ENCODE data around the gene ZNF598. TPM values are rescaled to one million over a fixed set of nuclear protein-coding genes. Genes with fewer than 3 reads are reported as not detected.

Gene ZNF598
- total RNA-seq, 1 donor from 2014 or later = 14.5 TPM

DNA sequence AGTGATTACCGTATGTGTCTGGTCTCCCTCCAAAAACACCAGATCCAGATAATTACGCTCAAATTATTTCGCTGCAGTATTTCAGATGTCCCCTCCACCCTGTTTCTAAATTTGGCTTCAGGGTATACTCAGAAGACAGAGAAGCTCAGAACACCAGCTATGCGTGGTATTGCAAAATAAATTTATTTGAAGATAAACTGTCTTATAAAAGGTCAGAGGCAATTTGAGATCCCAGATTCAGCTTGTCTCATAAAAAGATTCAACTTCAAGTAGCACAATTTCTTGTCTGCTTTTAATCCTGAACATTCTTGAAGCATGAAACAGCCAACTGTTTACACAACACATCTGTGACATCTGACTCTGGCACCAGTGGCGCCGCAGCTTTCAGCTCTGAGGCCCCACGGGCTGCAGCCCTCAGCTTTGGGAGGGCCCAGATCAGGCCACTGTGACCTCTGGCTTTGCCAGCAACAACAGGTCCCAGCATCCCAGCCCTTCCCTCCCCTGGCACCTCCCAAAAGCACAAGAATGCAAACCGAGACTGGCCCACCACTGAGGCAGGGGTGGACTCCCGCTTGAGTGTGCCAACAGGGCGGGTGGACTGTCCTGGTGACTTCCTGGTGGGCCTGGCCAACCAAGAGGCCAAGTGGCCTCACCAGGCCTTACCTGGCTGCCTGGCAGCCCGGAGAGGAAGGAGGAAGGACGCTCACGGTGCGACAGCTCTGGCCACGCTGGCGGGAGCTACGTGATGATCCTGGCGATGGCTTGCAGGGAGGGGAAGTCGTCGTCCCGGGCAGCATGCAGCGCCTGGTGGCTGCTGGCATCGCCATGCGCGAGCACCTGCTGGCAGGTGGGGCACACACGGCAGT lies 11.9 kb downstream of the ZNF598 start:
- no peak overlapping the region for H3K27ac ChIP-seq (replicated peaks)
- DNase-seq = no peak
- intact Hi-C loops (cut with micrococcal nuclease) = no loop called here

DNA sequence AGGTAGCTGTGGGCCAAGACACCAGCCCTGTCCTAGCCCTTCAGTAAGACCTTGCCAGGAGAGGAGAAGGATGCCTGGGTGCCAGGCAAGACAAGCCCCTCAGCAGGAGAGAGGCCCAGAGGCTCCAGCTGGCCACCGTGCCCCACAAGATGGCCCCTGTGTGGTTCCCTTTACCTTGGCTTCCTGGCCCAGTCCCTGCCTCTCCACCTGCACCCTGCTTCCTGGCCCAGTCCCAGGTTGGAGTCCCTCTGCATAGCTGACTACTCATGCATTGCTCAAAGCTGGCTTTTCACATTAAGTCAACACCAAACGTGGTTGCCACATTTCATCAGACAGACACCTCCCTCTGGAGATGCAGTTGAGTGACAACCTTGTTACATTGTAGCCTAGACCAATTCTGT lies 15.9 kb downstream of the ZNF598 start:
- H3K36me3 ChIP-seq = peaks cover 19% of the 10 kb centered on the region
- DNase-seq = no peak
- no peak overlapping the region for H3K4me3 ChIP-seq
- no peak overlapping the region for H3K27ac ChIP-seq (replicated peaks)
- peaks cover 31% of the 10 kb centered on the region for H3K27me3 ChIP-seq (ENCODE audit: low read depth)
- intact Hi-C loops (cut with micrococcal nuclease) = no loop called here
- H3K9me3 ChIP-seq (replicated peaks) = peaks cover 4% of the 10 kb centered on the region
- TF ChIP-seq, protein P1, sequence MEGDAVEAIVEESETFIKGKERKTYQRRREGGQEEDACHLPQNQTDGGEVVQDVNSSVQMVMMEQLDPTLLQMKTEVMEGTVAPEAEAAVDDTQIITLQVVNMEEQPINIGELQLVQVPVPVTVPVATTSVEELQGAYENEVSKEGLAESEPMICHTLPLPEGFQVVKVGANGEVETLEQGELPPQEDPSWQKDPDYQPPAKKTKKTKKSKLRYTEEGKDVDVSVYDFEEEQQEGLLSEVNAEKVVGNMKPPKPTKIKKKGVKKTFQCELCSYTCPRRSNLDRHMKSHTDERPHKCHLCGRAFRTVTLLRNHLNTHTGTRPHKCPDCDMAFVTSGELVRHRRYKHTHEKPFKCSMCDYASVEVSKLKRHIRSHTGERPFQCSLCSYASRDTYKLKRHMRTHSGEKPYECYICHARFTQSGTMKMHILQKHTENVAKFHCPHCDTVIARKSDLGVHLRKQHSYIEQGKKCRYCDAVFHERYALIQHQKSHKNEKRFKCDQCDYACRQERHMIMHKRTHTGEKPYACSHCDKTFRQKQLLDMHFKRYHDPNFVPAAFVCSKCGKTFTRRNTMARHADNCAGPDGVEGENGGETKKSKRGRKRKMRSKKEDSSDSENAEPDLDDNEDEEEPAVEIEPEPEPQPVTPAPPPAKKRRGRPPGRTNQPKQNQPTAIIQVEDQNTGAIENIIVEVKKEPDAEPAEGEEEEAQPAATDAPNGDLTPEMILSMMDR (IDR thresholded peaks at IDR 0.05; ENCODE audit: borderline replicate concordance) = no peak
- peaks cover 31% of the 10 kb centered on the region for H3K4me1 ChIP-seq

More for the DNA sequence above, 11.9 kb downstream of the ZNF598 start:
- no peaks in the 10 kb centered on the region for H3K27me3 ChIP-seq (ENCODE audit: low read depth)
- H3K9me3 ChIP-seq (replicated peaks) = no peaks in the 10 kb centered on the region
- TF ChIP-seq, protein P1 (IDR thresholded peaks at IDR 0.05; ENCODE audit: borderline replicate concordance) = no peak
- H3K36me3 ChIP-seq = peaks cover 57% of the 10 kb centered on the region
- no peaks in the 10 kb centered on the region for H3K4me1 ChIP-seq
- H3K4me3 ChIP-seq = no peak overlapping the region

DNA sequence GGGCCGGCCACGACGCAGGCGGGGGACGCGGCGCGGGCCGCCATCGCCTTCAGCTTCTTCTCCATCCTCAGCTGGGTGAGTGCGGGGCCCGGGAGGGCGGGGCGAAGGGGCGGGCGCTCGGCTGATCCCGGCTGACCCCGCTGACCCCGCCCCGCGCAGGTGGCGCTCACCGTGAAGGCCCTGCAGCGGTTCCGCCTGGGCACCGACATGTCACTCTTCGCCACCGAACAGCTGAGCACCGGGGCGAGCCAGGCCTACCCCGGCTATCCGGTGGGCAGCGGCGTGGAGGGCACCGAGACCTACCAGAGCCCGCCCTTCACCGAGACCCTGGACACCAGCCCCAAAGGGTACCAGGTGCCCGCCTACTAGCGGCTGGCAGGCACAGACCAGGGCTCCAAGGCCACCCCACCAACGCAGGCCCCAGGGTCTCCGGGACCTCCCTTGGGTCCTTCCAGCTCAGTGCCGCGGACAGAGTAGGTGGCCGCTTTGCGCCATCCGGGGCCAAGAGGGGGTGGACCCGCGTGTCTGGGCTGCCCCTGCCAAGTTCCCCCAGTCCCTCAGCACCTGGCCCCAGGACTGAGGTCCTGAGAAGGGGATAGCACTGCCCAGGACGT lies 16.8 kb downstream of the ZNF598 start:
- H3K4me3 ChIP-seq = peak overlapping the region; percentile 66
- no peak overlapping the region for H3K27ac ChIP-seq (replicated peaks)
- TF ChIP-seq, protein P1 (IDR thresholded peaks at IDR 0.05; ENCODE audit: borderline replicate concordance) = no peak
- no peak for DNase-seq
- peaks cover 31% of the 10 kb centered on the region for H3K4me1 ChIP-seq
- H3K9me3 ChIP-seq (replicated peaks) = peaks cover 4% of the 10 kb centered on the region
- peaks cover 40% of the 10 kb centered on the region for H3K27me3 ChIP-seq (ENCODE audit: low read depth)
- H3K36me3 ChIP-seq = peaks cover 10% of the 10 kb centered on the region
- intact Hi-C loops (cut with micrococcal nuclease) = no loop called here

DNA sequence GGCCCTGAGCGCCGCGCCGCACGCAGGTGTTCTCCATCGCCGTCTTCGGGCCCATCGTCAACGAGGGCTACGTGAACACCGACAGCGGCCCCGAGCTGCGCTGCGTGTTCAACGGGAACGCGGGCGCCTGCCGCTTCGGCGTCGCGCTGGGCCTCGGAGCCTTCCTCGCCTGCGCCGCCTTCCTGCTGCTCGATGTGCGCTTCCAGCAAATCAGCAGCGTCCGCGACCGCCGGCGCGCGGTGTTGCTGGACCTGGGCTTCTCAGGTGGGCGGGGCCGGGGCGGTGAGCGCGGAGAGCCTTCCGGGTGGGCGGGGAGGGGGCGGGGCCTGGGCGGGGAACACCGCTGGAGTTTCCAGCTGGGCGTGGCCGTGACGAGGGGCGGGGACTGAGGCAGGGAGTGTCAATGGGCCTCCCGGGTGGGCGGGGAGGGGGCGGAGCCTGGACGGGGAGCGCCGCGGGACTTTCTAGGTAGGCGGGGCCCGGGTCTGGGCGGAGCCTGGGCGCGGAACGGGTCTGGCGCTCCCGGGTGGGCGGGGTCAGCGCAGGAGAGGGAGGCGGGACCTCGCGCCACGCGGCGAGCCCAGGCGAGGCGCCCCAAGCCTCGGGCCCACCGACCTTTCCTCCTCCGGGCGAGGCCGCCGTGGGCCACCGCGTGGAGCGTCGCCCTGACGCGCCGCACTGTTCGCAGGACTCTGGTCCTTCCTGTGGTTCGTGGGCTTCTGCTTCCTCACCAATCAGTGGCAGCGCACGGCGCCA lies 17.5 kb downstream of the ZNF598 start:
- intact Hi-C loops (cut with micrococcal nuclease) = no loop called here
- peaks cover 44% of the 10 kb centered on the region for H3K27me3 ChIP-seq (ENCODE audit: low read depth)
- peak overlapping the region; percentile 40 for H3K27ac ChIP-seq (replicated peaks)
- H3K4me1 ChIP-seq = peaks cover 31% of the 10 kb centered on the region
- peak; percentile 95 for DNase-seq
- peaks cover 4% of the 10 kb centered on the region for H3K9me3 ChIP-seq (replicated peaks)
- peaks cover 8% of the 10 kb centered on the region for H3K36me3 ChIP-seq
- H3K4me3 ChIP-seq = peak overlapping the region; percentile 66
- TF ChIP-seq, protein P1 (IDR thresholded peaks at IDR 0.05; ENCODE audit: borderline replicate concordance) = no peak

DNA sequence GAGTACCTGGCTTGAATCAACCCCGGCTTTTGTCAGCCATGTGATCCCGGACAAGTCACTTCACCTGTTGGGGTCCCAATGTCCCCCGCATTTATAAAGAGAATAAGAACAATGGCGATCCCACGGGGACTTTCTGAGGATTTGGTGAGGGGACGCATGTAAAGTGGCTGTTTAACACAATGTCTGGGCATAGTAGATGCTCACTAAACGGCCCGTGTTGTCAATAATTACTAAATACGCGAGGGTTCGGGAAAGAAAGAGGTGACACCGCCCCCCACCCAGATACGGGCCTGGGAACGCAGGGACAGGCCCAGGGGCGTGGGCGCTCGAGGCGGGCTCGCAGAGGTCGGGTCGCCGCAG lies 18.1 kb downstream of the ZNF598 start:
- peaks cover 31% of the 10 kb centered on the region for H3K4me1 ChIP-seq
- H3K27ac ChIP-seq (replicated peaks) = peak overlapping the region; percentile 40

More for the DNA sequence above, 18.1 kb downstream of the ZNF598 start:
- Histone ChIP-seq H3K4me3 (peak overlapping the region; percentile 66), H3K27me3 (ENCODE audit: low read depth) (peaks cover 47% of the 10 kb centered on the region), H3K9me3 (replicated peaks) (peaks cover 4% of the 10 kb centered on the region), H3K36me3 (peaks cover 8% of the 10 kb centered on the region)
- intact Hi-C loops (cut with micrococcal nuclease) = no loop called here
- no peak for DNase-seq
- TF ChIP-seq, protein P1 (IDR thresholded peaks at IDR 0.05; ENCODE audit: borderline replicate concordance) = no peak

Measured in left ventricle myocardium inferior (tissue), 1 donor.